Fibroblast of lung (primary cell): ENCODE data around the gene G6PD. TPM values are rescaled to one million over a fixed set of nuclear protein-coding genes. Genes with fewer than 3 reads are reported as not detected.

ENCODE experiments used
- DNase-seq, 2 donors: peaks; one replicate each; pipeline versions ENCODE4 v3.0.0 to v3.0.0-alpha.2; 2010; ENCODE audit warnings: low read depth in 2 of 2
- H2AFZ ChIP-seq: 2 replicates; pipeline ENCODE4 v1.5.1; 2012; ENCODE audit warnings: low read length, control low read depth, inconsistent platforms
- H3K27ac ChIP-seq: 2 replicates; pipeline ENCODE4 v1.5.1; 2011; ENCODE audit warnings: low read length, control low read depth; ENCODE audit not compliant: insufficient read depth
- H3K27me3 ChIP-seq: 2 replicates; pipeline ENCODE4 v1.5.1; 2011; ENCODE audit warnings: mild to moderate bottlenecking, low read length; ENCODE audit not compliant: control insufficient read depth, insufficient read depth
- H3K36me3 ChIP-seq: 2 replicates; pipeline ENCODE4 v1.5.1; 2011; ENCODE audit warnings: low read length; ENCODE audit not compliant: control insufficient read depth, insufficient read depth
- H3K4me1 ChIP-seq: 2 replicates; pipeline ENCODE4 v1.5.1; 2011; ENCODE audit warnings: low read length; ENCODE audit not compliant: control insufficient read depth, insufficient read depth; ENCODE audit errors: extremely low read depth
- H3K4me2 ChIP-seq: 2 replicates; pipeline ENCODE4 v1.5.1; 2011; ENCODE audit warnings: low read length, control low read depth; ENCODE audit not compliant: insufficient read depth; ENCODE audit errors: extremely low read depth
- H3K4me3 ChIP-seq, 4 experiments: fragments of 200-600 bp in 1 of 4; sonication (generic) in 1 of 4; replicated peaks in 1 of 4; 2 replicates each; pipeline ENCODE4 v1.5.1; 2011 to 2016; ENCODE audit warnings: low read length in 4 of 4, low read depth in 3 of 4, mild to moderate bottlenecking in 3 of 4, control low read depth in 2 of 4, inconsistent platforms in 1 of 4, mixed read lengths in 1 of 4; ENCODE audit not compliant: insufficient read depth in 1 of 4; ENCODE audit errors: control extremely low read depth in 1 of 4
- H3K79me2 ChIP-seq: 2 replicates; pipeline ENCODE4 v1.5.1; 2012; ENCODE audit warnings: mild to moderate bottlenecking, low read length, inconsistent platforms; ENCODE audit not compliant: control insufficient read depth, insufficient read depth
- H3K9ac ChIP-seq: 2 replicates; pipeline ENCODE4 v1.5.1; 2011; ENCODE audit warnings: mild to moderate bottlenecking, low read length, control low read depth; ENCODE audit not compliant: insufficient read depth
- H3K9me3 ChIP-seq: 2 replicates; pipeline ENCODE4 v1.5.1; 2012; ENCODE audit warnings: low read depth, low read length; ENCODE audit not compliant: control insufficient read depth, insufficient read depth
- H4K20me1 ChIP-seq: 2 replicates; pipeline ENCODE4 v1.5.1; 2011; ENCODE audit warnings: low read length; ENCODE audit not compliant: control insufficient read depth, insufficient read depth; ENCODE audit errors: extremely low read depth
- EZH2 ChIP-seq: IDR thresholded peaks from 2 replicates; pipeline ENCODE4 v1.5.1; 2012; ENCODE audit warnings: low read length, control low read depth, mild to moderate bottlenecking; ENCODE audit errors: missing control alignments
- polyA plus RNA-seq, 2 donors: library from polyadenylated mRNA; depleted of rRNA in 1 of 2; stranded (reverse) in 1 of 2; unstranded in 1 of 2; fragments of >200 nt; gene quantifications; 2 replicates each; pipeline ENCODE4 v1.2.1, GENCODE V29; 2011 to 2012; ENCODE audit warnings: missing spikeins in 1 of 2
- total RNA-seq: library from RNA; depleted of rRNA; stranded (reverse); fragments of >200 nt; gene quantifications from 2 replicates; pipeline ENCODE4 v1.2.1, GENCODE V29; 2014
- TF ChIP-seq, protein P1 (sequence below), 2 donors: IDR thresholded peaks in 1 of 2; conservative IDR thresholded peaks in 1 of 2; 1 replicate in 1 of 2; 2 replicates in 1 of 2; pipeline ENCODE4 v1.5.1; 2011 to 2012; ENCODE audit warnings: low read length in 2 of 2, control low read depth in 1 of 2, inconsistent platforms in 1 of 2, low read depth in 1 of 2, mild to moderate bottlenecking in 1 of 2

The G6PD gene
- total and polyA plus RNA-seq, 2 donors (not counting 1 experiment from before 2014, with no cell fraction given), result 86.2 to 109 TPM

DNA sequence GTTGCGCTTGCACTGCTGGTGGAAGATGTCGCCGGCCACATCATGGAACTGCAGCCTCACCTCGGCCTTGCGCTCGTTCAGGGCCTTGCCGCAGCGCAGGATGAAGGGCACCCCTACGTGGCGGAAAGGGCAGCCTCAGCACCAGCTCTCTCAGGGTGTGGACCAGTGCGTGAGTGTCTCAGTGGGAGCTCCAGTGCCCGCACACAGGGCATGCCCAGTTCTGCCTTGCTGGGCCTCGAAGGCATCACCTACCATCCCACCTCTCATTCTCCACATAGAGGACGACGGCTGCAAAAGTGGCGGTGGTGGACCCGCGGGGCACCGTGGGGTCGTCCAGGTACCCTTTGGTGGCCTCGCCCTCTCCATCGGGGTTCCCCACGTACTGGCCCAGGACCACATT, 14.0 kb downstream of the G6PD start:
- Histone ChIP-seq H3K9ac (no peak overlapping the region), H3K36me3 (peaks cover 24% of the 10 kb centered on the region), H3K4me1 (peaks cover 2% of the 10 kb centered on the region), H4K20me1 (no peaks in the 10 kb centered on the region), H3K4me2 (no peak overlapping the region), H3K79me2 (no peaks in the 10 kb centered on the region), H2AFZ (no peak overlapping the region), H3K27ac (no peak overlapping the region), H3K4me3 (no peak overlapping the region), H3K27me3 (no peaks in the 10 kb centered on the region), H3K9me3 (no peaks in the 10 kb centered on the region)
- DNase-seq, result no peak
- TF ChIP-seq, protein P1, sequence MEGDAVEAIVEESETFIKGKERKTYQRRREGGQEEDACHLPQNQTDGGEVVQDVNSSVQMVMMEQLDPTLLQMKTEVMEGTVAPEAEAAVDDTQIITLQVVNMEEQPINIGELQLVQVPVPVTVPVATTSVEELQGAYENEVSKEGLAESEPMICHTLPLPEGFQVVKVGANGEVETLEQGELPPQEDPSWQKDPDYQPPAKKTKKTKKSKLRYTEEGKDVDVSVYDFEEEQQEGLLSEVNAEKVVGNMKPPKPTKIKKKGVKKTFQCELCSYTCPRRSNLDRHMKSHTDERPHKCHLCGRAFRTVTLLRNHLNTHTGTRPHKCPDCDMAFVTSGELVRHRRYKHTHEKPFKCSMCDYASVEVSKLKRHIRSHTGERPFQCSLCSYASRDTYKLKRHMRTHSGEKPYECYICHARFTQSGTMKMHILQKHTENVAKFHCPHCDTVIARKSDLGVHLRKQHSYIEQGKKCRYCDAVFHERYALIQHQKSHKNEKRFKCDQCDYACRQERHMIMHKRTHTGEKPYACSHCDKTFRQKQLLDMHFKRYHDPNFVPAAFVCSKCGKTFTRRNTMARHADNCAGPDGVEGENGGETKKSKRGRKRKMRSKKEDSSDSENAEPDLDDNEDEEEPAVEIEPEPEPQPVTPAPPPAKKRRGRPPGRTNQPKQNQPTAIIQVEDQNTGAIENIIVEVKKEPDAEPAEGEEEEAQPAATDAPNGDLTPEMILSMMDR (conservative IDR thresholded peaks at IDR 0.05 in 1 of 2, IDR thresholded peaks at IDR 0.05 in 1 of 2; ENCODE audit: low read depth in 1 of 2, low read length in 2 of 2), result no peak

DNA sequence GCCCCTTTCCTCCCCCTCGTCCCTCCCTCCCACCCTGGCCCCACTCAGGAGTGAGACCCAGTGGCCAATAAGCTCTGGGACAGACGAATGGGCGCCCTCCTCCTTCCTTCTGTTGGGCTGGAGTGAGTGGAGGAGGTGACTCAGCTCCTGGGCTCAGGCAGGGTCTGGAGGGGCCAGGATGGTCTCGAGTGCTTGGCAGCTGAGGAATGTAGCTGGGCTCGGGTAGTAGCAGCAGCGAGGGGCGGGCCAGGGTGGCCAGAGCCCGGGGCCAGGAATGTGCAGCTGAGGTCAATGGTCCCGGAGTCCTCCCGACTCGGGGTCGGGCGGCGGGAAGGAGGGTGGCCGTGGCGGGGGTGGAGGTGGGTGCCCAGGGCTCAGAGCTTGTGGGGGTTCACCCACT, 15.0 kb downstream of the G6PD start:
- H3K36me3 ChIP-seq, result peaks cover 22% of the 10 kb centered on the region
- H3K9ac ChIP-seq, result no peak overlapping the region
- H3K27me3 ChIP-seq, result no peaks in the 10 kb centered on the region
- no peaks in the 10 kb centered on the region for H3K79me2 ChIP-seq
- H2AFZ ChIP-seq, result no peak overlapping the region
- peaks cover 5% of the 10 kb centered on the region for H3K4me1 ChIP-seq
- no peak overlapping the region for H3K27ac ChIP-seq
- H4K20me1 ChIP-seq, result no peaks in the 10 kb centered on the region
- no peak overlapping the region for H3K4me2 ChIP-seq
- no peak overlapping the region for H3K4me3 ChIP-seq
- peak in 1 of 2 donors; percentile 77 for DNase-seq
- TF ChIP-seq, protein P1 (conservative IDR thresholded peaks at IDR 0.05 in 1 of 2, IDR thresholded peaks at IDR 0.05 in 1 of 2; ENCODE audit: low read depth in 1 of 2, low read length in 2 of 2), result no peak
- TF ChIP-seq EZH2, result no peak
- no peaks in the 10 kb centered on the region for H3K9me3 ChIP-seq

DNA sequence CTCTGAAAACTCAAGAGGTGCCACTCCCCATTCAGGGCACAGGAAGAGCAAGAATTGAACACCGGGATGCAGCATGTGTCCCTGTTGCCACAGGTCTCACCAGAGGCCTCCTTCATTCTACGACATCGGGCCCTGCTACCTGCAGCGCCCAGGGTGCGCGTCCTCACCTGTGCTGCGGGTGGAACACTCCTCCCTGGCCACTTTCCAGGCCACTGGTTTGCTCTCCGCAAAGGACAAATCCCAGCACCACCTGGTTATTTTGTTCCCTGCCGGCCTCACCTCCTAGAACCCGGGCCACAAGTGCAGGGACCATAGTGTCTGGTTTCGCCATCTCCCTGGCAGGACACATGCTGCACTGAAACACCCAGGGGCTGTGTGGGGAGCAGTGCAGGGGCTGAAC, 16.4 kb downstream of the G6PD start:
- H3K9ac ChIP-seq, result no peak overlapping the region
- no peaks in the 10 kb centered on the region for H3K9me3 ChIP-seq
- no peak overlapping the region for H3K4me2 ChIP-seq
- no peaks in the 10 kb centered on the region for H3K27me3 ChIP-seq
- no peaks in the 10 kb centered on the region for H3K79me2 ChIP-seq
- H3K36me3 ChIP-seq, result peaks cover 19% of the 10 kb centered on the region
- no peaks in the 10 kb centered on the region for H4K20me1 ChIP-seq
- H3K27ac ChIP-seq, result no peak overlapping the region
- no peak for DNase-seq
- TF ChIP-seq EZH2, result no peak
- TF ChIP-seq, protein P1 (conservative IDR thresholded peaks at IDR 0.05 in 1 of 2, IDR thresholded peaks at IDR 0.05 in 1 of 2; ENCODE audit: low read depth in 1 of 2, low read length in 2 of 2), result no peak
- H3K4me3 ChIP-seq, result no peak overlapping the region
- H2AFZ ChIP-seq, result no peak overlapping the region
- H3K4me1 ChIP-seq, result peaks cover 5% of the 10 kb centered on the region
